Hepatocyte (in vitro differentiated cells): Measurements from ENCODE around the gene CYB561D2. TPM values are rescaled to one million over a fixed set of nuclear protein-coding genes. Genes with fewer than 3 reads are reported as not detected.

Experiments
- DNase-seq: peaks from one replicate; pipeline ENCODE4 v3.0.0-alpha.2; 2016; ENCODE audit warnings: low spot score
- H2AFZ ChIP-seq: fragments of 200-600 bp; sonication (generic); 2 replicates; pipeline ENCODE4 v1.6.0; 2016; ENCODE audit warnings: antibody characterized with exemption, mild to moderate bottlenecking
- H3K27ac ChIP-seq: fragments of 200-600 bp; sonication (generic); 2 replicates; pipeline ENCODE4 v1.5.1; 2016; ENCODE audit warnings: mild to moderate bottlenecking
- H3K27me3 ChIP-seq: fragments of 200-600 bp; sonication (generic); 2 replicates; pipeline ENCODE4 v1.6.1; 2016
- H3K36me3 ChIP-seq: fragments of 200-600 bp; sonication (generic); replicated peaks from 2 replicates; pipeline ENCODE4 v1.5.1; 2016; ENCODE audit warnings: low read depth; ENCODE audit not compliant: insufficient read depth
- H3K4me1 ChIP-seq: fragments of 200-600 bp; sonication (generic); 2 replicates; pipeline ENCODE4 v1.5.1; 2016; ENCODE audit warnings: mild to moderate bottlenecking, moderate library complexity; ENCODE audit not compliant: insufficient read depth
- H3K4me2 ChIP-seq: fragments of 200-600 bp; sonication (generic); 2 replicates; pipeline ENCODE4 v1.6.0; 2016
- H3K4me3 ChIP-seq: fragments of 200-600 bp; sonication (generic); 2 replicates; pipeline ENCODE4 v1.5.1; 2016; ENCODE audit warnings: mild to moderate bottlenecking
- H3K79me2 ChIP-seq: fragments of 200-600 bp; sonication (generic); 2 replicates; pipeline ENCODE4 v1.6.0; 2017; ENCODE audit warnings: mild to moderate bottlenecking
- H3K9me2 ChIP-seq: fragments of 200-600 bp; sonication (generic); replicated peaks from 2 replicates; pipeline ENCODE4 v1.6.0; 2017; ENCODE audit warnings: mild to moderate bottlenecking; ENCODE audit not compliant: insufficient read depth
- H3K9me3 ChIP-seq: fragments of 200-600 bp; sonication (generic); 2 replicates; pipeline ENCODE4 v1.5.1; 2016; ENCODE audit warnings: low read depth, mild to moderate bottlenecking
- H4K20me1 ChIP-seq: fragments of 200-600 bp; sonication (generic); 2 replicates; pipeline ENCODE4 v1.6.0; 2016; ENCODE audit warnings: mild to moderate bottlenecking; ENCODE audit not compliant: insufficient read depth, poor library complexity, severe bottlenecking
- EZH2 ChIP-seq: fragments of 200-600 bp; sonication (generic); IDR thresholded peaks from 2 replicates; pipeline ENCODE4 v1.6.1; 2016; ENCODE audit warnings: antibody characterized with exemption, mild to moderate bottlenecking, borderline replicate concordance
- EZH2phosphoT487 ChIP-seq: fragments of 200-600 bp; sonication (generic); IDR thresholded peaks from one replicate; pipeline ENCODE4 v1.6.1; 2018; ENCODE audit warnings: antibody characterized with exemption, mild to moderate bottlenecking, low read depth, moderate library complexity; ENCODE audit not compliant: unreplicated experiment, severe bottlenecking
- WGBS: methylation state at CpG from one replicate; pipeline ENCODE4 v1.1.6; 2016; ENCODE audit warnings: low lambda C conversion rate; ENCODE audit errors: missing lambda C conversion rate; 5-methylcytosine and 5-hydroxymethylcytosine counted together
- polyA plus RNA-seq: library from polyadenylated mRNA; unstranded; fragments of >200 nt; fragmentation: Nextera tagmentation; extraction: Ambion mirVana; gene quantifications from 2 replicates; pipeline ENCODE4 v1.2.1, GENCODE V29; 2016
- total RNA-seq: library from RNA; depleted of rRNA; stranded (reverse); fragments of >200 nt; gene quantifications from 2 replicates; pipeline ENCODE4 v1.2.3, GENCODE V29; 2014
- TF ChIP-seq, protein P1 (sequence below): fragments of 200-600 bp; sonication (generic); IDR thresholded peaks from 2 replicates; pipeline ENCODE4 v1.5.1; 2016; ENCODE audit warnings: antibody characterized with exemption, mild to moderate bottlenecking; ENCODE audit not compliant: poor library complexity

CYB561D2 gene
- total and polyA plus RNA-seq, 2 experiments from 2014 or later, result 37.3 to 40.5 TPM

DNA sequence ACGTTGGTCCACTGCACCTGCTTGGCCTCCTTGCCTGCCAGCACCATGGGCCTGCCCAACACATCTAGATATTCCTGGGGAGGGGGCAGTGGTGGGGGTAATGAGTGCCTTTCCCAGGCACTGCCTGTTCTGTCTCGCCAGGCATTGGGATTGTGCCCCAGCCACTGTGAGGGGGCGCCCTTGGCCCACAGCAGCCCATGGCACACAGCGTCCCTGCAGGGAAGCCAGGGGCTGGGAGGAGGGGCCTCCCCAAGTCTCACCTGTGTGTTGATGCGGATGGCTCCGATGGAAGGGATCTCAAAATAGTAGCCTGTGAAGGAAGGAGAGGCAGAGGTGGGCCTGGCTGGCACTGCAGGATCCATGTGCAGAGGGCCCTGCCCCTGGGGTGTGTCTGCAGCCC is 27.4 kb downstream of the CYB561D2 start:
- no peaks in the 10 kb centered on the region for H3K9me2 ChIP-seq
- H3K36me3 ChIP-seq, result no peaks in the 10 kb centered on the region
- no peak overlapping the region for H3K4me2 ChIP-seq
- H3K79me2 ChIP-seq, result no peaks in the 10 kb centered on the region
- H2AFZ ChIP-seq, result no peak overlapping the region
- H3K27me3 ChIP-seq, result no peaks in the 10 kb centered on the region
- 87% methylated on average over 6 of the region's 6 CpGs for WGBS
- no peaks in the 10 kb centered on the region for H3K9me3 ChIP-seq
- H3K4me3 ChIP-seq, result no peak overlapping the region
- no peaks in the 10 kb centered on the region for H4K20me1 ChIP-seq
- DNase-seq, result no peak
- H3K27ac ChIP-seq, result no peak overlapping the region
- TF ChIP-seq, protein P1, sequence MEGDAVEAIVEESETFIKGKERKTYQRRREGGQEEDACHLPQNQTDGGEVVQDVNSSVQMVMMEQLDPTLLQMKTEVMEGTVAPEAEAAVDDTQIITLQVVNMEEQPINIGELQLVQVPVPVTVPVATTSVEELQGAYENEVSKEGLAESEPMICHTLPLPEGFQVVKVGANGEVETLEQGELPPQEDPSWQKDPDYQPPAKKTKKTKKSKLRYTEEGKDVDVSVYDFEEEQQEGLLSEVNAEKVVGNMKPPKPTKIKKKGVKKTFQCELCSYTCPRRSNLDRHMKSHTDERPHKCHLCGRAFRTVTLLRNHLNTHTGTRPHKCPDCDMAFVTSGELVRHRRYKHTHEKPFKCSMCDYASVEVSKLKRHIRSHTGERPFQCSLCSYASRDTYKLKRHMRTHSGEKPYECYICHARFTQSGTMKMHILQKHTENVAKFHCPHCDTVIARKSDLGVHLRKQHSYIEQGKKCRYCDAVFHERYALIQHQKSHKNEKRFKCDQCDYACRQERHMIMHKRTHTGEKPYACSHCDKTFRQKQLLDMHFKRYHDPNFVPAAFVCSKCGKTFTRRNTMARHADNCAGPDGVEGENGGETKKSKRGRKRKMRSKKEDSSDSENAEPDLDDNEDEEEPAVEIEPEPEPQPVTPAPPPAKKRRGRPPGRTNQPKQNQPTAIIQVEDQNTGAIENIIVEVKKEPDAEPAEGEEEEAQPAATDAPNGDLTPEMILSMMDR, result no peak
- TF ChIP-seq EZH2 (no peak), EZH2phosphoT487 (no peak)
- peaks cover 2% of the 10 kb centered on the region for H3K4me1 ChIP-seq

DNA sequence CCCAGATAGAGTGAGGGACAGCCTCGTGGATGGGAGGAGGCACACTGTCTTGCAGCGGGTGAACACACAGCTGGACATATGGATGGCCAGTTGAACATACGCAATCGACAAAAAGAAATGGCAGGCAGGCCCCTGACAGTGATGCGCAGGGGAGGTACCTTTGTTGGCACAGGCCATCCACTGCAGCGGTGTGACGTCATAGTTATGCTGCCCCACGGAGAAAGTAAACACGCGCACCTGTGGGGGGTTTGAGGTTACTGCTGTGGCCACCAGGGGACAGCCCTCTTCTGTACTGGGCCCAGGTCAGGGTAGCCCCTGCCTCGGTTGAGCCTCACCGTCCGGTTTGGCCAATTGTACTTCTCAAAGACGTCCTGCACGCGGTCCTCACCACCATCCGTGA is 28.1 kb downstream of the CYB561D2 start:
- TF ChIP-seq, protein P1, result no peak
- TF ChIP-seq EZH2, result no peak
- no peak for TF ChIP-seq EZH2phosphoT487
- Histone ChIP-seq H3K79me2 (no peaks in the 10 kb centered on the region), H3K4me3 (no peak overlapping the region), H3K4me2 (no peak overlapping the region), H2AFZ (no peak overlapping the region), H3K27me3 (no peaks in the 10 kb centered on the region), H3K27ac (no peak overlapping the region), H3K36me3 (no peaks in the 10 kb centered on the region), H3K9me2 (no peaks in the 10 kb centered on the region), H3K4me1 (no peaks in the 10 kb centered on the region), H3K9me3 (no peaks in the 10 kb centered on the region), H4K20me1 (no peaks in the 10 kb centered on the region)
- WGBS, result 86% methylated on average over 16 of the region's 17 CpGs
- no peak for DNase-seq

DNA sequence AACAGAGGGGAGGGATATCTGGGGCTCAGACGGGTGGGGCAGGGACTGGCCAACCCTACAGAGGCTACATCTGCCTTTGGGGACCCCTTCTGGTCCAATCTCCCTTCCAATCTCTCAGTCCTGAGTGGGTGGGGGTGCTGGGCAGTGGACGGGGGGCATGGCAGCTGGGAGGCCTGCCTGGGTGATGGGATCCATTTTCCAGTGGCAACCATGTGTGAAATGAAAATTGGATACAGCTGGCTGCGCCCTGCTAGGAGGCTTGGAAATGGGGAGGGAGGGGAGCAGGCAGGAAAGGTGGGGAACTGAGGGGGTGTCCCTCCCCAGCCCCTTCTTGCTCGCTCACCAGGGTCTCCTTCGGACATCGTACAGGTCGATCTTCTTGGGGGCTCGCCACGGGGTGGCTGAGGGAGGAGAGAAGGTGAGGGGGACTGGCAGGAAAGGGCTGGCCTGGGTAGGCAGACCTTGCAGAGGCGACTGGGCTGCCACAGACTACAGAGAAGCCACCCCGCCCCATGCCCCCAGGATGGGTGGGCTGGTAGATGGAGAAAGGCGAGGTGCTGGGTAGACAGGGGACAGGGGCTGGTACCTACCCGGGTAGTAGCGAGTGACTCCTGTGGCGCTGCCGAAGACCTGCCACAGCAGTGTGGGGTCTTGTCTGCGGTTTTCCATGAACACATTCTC is 29.9 kb downstream of the CYB561D2 start:
- Histone ChIP-seq H3K4me1 (no peaks in the 10 kb centered on the region), H3K79me2 (no peaks in the 10 kb centered on the region), H4K20me1 (no peaks in the 10 kb centered on the region), H3K27me3 (no peaks in the 10 kb centered on the region), H3K4me2 (no peak overlapping the region), H3K9me2 (no peaks in the 10 kb centered on the region), H3K9me3 (no peaks in the 10 kb centered on the region), H2AFZ (no peak overlapping the region), H3K36me3 (no peaks in the 10 kb centered on the region), H3K27ac (no peak overlapping the region), H3K4me3 (no peak overlapping the region)
- 78% methylated on average over 16 of the region's 17 CpGs for WGBS
- TF ChIP-seq EZH2, result no peak
- TF ChIP-seq, protein P1, result no peak
- no peak for TF ChIP-seq EZH2phosphoT487
- no peak for DNase-seq
